SK-N-SH (cell line): ENCODE results near the gene ESRRA. TPM values are rescaled to one million over a fixed set of nuclear protein-coding genes. Genes with fewer than 3 reads are reported as not detected.

Experiments used
- MEF2A ChIP-seq: IDR thresholded peaks from 2 replicates; pipeline ENCODE4 v1.4.0; 2012; ENCODE audit warnings: low read depth, borderline replicate concordance
- TAF1 ChIP-seq: IDR thresholded peaks from 2 replicates; pipeline ENCODE4 v1.6.1; 2012; ENCODE audit warnings: low read depth, mild to moderate bottlenecking, low read length, moderate library complexity, borderline replicate concordance
- polyA plus RNA-seq, 3 experiments: library from polyadenylated mRNA; depleted of rRNA; stranded (reverse); fragments of >200 nt; gene quantifications; 2 replicates each; pipeline ENCODE4 v1.2.3, GENCODE V29; 2012
- small RNA-seq, 7 experiments: library from RNA; depleted of rRNA; stranded (forward); fragments of <200 nt; gene quantifications; one replicate each; pipeline ENCODE3, GENCODE V24; 2012
- TF ChIP-seq, protein P1 (sequence below): IDR thresholded peaks from 2 replicates; pipeline ENCODE4 v1.4.0; 2012; ENCODE audit warnings: low read depth, borderline replicate concordance
- TF ChIP-seq, protein P2 (sequence below): IDR thresholded peaks from 2 replicates; pipeline ENCODE4; 2012

ESRRA gene
- polyA plus RNA-seq, 1 of the 3 experiments (the other 2 are of a cell fraction), result 27.8 TPM

DNA sequence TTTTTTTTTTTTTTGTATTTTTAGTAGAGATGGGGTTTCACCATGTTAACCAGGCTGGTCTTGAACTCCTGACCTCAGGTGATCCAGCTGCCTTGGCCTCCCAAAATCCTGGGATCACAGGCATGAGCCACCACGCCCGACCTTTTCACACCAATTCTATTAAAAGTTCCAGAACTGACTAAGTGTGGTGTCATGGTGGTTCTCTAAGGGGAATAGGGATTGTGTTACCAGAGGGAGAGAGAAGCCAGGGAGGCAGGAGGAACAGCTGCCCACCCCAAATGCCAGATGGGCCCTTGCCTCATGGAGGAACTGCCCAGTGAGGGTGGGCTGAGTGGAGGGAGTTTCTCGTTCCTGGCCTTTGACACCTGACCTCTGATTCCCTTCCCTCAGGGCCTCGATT, 59.6 kb downstream of the ESRRA start (continued):
- TF ChIP-seq, protein P1, sequence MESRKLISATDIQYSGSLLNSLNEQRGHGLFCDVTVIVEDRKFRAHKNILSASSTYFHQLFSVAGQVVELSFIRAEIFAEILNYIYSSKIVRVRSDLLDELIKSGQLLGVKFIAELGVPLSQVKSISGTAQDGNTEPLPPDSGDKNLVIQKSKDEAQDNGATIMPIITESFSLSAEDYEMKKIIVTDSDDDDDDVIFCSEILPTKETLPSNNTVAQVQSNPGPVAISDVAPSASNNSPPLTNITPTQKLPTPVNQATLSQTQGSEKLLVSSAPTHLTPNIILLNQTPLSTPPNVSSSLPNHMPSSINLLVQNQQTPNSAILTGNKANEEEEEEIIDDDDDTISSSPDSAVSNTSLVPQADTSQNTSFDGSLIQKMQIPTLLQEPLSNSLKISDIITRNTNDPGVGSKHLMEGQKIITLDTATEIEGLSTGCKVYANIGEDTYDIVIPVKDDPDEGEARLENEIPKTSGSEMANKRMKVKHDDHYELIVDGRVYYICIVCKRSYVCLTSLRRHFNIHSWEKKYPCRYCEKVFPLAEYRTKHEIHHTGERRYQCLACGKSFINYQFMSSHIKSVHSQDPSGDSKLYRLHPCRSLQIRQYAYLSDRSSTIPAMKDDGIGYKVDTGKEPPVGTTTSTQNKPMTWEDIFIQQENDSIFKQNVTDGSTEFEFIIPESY, result no peak
- TF ChIP-seq TAF1 (no peak), MEF2A (no peak)
- TF ChIP-seq, protein P2, sequence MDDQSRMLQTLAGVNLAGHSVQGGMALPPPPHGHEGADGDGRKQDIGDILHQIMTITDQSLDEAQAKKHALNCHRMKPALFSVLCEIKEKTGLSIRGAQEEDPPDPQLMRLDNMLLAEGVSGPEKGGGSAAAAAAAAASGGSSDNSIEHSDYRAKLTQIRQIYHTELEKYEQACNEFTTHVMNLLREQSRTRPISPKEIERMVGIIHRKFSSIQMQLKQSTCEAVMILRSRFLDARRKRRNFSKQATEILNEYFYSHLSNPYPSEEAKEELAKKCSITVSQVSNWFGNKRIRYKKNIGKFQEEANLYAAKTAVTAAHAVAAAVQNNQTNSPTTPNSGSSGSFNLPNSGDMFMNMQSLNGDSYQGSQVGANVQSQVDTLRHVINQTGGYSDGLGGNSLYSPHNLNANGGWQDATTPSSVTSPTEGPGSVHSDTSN, result no peak

Small RNA genes lying within 50 kb of the gene (small RNA-seq; reads per million reads assigned to genes)
- 0 reads per million in 7 experiments for gene MIR7155
- gene RF00019, result 0 reads per million in 7 experiments

Other genes with a start within 250 kb of the ESRRA start
- 48.3 and 49.1 TPM in 2 replicates for gene MACROD1, start 139.4 kb upstream of the ESRRA start, polyA plus RNA-seq (2012; rRNA removed)
- 163 TPM in 2 replicates for gene STIP1, start 119.4 kb upstream of the ESRRA start, polyA plus RNA-seq (2012; rRNA removed)
- gene FERMT3, start 98.8 kb upstream of the ESRRA start, polyA plus RNA-seq (2012; rRNA removed), result 1.2 and 1.4 TPM in 2 replicates
- 61.5 and 62.4 TPM in 2 replicates for gene TRPT1, start 79.3 kb upstream of the ESRRA start, polyA plus RNA-seq (2012; rRNA removed)
- 72.7 and 74.0 TPM in 2 replicates for gene NUDT22, start 79.2 kb upstream of the ESRRA start, polyA plus RNA-seq (2012; rRNA removed)
- 46.9 and 52.1 TPM in 2 replicates for gene DNAJC4, start 75.0 kb upstream of the ESRRA start, polyA plus RNA-seq (2012; rRNA removed)
- 16.3 and 29.9 TPM in 2 replicates for gene VEGFB, start 70.9 kb upstream of the ESRRA start, polyA plus RNA-seq (2012; rRNA removed)
- 84.8 and 127 TPM in 2 replicates for gene FKBP2, start 64.4 kb upstream of the ESRRA start, polyA plus RNA-seq (2012; rRNA removed)
- 373 and 523 TPM in 2 replicates for gene PPP1R14B, start 58.6 kb upstream of the ESRRA start, polyA plus RNA-seq (2012; rRNA removed)
- gene PLCB3, start 54.0 kb upstream of the ESRRA start, polyA plus RNA-seq (2012; rRNA removed), result 26.8 and 30.4 TPM in 2 replicates
- gene BAD, start 20.9 kb upstream of the ESRRA start, polyA plus RNA-seq (2012; rRNA removed), result 75.6 and 80.9 TPM in 2 replicates
- gene GPR137, start 19.7 kb upstream of the ESRRA start, polyA plus RNA-seq (2012; rRNA removed), result 29.9 and 32.9 TPM in 2 replicates
- gene KCNK4, start 14.2 kb upstream of the ESRRA start, polyA plus RNA-seq (2012; rRNA removed), result 0.13 and 0.16 TPM in 2 replicates
- 0.54 and 0.67 TPM in 2 replicates for gene CATSPERZ, start 5.2 kb upstream of the ESRRA start, polyA plus RNA-seq (2012; rRNA removed)
- 649 and 699 TPM in 2 replicates for gene TRMT112, start 12.0 kb downstream of the ESRRA start, polyA plus RNA-seq (2012; rRNA removed)
- gene PRDX5, start 12.6 kb downstream of the ESRRA start, polyA plus RNA-seq (2012; rRNA removed), result 875 and 1,000 TPM in 2 replicates
- gene CCDC88B, start 34.7 kb downstream of the ESRRA start, polyA plus RNA-seq (2012; rRNA removed), result 2.4 and 3.4 TPM in 2 replicates
- gene RPS6KA4, start 53.6 kb downstream of the ESRRA start, polyA plus RNA-seq (2012; rRNA removed), result 43.4 and 44.7 TPM in 2 replicates